ENCODE results near the gene IL37.

Gene IL37

DNA sequence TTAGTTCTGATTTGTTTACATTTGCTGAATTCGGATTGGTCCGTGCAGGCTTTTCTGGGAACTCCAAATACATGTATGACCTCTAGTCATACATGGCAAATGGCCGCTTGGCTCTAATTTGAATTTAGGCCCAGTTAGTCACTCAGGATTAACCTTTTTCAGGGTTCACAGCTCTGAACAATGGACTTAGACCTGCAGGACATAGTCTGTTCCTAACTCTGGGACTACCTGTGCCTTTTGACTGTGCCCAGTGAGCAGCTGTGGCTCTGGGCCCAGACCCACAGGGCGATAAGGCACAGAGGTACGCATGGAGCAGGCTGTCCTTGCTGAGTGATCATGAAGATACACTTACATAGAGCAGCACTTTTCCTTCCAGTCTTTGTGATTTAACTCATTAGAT is 28.5 kb downstream of the IL37 start:
- DNase-seq (ENCODE audit: low spot score) = no peak
- TF ChIP-seq, protein P1, sequence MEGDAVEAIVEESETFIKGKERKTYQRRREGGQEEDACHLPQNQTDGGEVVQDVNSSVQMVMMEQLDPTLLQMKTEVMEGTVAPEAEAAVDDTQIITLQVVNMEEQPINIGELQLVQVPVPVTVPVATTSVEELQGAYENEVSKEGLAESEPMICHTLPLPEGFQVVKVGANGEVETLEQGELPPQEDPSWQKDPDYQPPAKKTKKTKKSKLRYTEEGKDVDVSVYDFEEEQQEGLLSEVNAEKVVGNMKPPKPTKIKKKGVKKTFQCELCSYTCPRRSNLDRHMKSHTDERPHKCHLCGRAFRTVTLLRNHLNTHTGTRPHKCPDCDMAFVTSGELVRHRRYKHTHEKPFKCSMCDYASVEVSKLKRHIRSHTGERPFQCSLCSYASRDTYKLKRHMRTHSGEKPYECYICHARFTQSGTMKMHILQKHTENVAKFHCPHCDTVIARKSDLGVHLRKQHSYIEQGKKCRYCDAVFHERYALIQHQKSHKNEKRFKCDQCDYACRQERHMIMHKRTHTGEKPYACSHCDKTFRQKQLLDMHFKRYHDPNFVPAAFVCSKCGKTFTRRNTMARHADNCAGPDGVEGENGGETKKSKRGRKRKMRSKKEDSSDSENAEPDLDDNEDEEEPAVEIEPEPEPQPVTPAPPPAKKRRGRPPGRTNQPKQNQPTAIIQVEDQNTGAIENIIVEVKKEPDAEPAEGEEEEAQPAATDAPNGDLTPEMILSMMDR (IDR thresholded peaks at IDR 0.05; ENCODE audit: extremely low read depth, missing control alignments) = no peak

DNA sequence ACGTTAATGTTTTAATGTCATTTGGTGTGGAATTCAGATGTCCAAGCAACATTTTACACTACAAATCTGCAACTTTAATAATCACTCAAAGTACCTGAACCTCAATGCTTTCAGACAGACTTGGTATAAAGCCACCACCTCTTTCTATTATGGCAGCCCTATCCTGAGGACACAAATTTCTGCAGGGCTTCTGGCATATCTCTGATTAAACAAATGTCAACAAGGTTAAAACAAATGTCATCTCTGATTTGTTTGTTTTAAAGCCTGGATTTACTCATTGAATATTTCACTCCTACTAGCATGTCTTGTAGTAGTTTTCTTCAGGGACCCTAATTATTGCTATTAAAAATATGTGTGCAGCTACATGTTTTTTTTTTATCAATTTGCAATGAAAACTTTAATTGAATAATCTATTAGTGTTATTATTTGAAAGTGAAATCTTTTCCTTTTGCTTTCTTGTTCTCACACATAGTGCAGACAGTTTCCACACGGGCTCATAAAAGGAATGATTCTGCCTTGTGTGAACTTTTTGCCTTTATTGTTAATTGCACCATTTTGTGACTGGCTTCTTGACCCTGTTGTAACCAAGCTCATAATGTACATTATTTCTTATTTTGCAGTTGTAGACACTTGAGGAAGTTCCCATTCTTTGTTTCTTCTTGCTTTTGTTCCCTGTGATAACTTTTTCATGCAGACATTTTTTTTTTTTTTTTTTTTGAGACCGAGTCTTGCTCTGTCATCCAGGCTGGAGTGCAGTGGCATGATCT is 30.1 kb downstream of the IL37 start:
- TF ChIP-seq, protein P1 (IDR thresholded peaks at IDR 0.05; ENCODE audit: extremely low read depth, missing control alignments) = no peak
- DNase-seq (ENCODE audit: low spot score) = no peak

DNA sequence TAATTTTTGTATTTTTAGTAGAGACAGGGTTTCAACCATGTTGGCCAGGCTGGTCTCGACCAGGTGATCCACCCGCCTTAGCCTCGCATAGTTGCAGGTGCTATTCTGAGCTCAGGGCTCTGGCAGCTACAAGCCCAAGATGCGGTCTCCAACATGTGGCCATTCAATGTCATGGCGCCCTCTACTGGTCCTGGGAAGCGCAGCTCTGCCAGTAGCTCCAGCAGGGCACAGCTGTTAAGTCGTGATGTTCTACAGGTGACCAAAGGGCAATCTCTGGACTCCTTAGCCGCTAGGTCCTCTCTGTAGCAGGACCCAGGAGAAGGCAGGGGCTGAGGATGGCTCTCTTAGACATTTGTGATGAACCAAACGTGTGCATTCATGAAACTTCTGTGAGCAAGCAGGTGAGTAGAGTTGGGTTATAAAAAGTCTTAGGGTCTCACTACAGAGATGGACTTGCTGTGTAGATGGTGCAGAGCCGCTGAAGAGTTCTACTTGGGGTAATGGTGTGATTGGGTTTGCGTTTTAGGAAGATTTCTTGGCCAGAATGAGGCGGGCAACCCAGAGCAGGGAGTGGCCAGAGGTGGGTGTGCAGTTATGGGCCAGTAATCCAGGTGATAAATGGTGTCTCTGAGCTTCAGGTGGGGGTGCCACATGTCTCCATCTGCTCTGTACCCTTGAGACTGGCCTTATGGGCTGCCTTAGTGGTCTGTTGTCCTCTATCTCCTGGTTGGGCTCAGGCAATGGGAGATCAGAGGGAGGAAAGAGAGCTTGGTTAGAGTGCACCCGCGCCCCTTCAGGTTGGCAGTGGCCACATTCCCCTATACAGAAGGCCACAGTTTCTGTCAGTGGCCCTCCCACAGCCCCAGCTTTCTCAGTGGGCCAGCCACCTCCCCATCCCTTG is 31.0 kb downstream of the IL37 start:
- peak; percentile 75 for DNase-seq (ENCODE audit: low spot score)
- TF ChIP-seq, protein P1 (IDR thresholded peaks at IDR 0.05; ENCODE audit: extremely low read depth, missing control alignments) = peak; percentile 94

DNA sequence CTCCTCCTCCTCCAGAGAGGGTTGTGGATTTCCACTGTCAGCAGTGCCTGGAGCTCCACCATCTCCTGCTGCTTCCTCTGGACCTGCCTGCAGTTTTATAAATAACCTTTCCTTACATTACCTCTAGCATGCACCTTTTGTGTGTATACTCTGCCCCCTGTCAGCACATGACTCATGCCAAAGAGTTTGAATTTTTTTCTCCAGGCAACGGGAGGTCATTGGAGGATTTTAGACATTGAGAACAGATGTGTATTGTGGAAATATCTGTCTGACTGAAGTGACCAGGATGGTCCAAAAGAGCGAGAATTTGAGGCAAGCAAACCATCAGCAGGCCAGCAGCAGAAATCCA is 31.7 kb downstream of the IL37 start:
- TF ChIP-seq, protein P1 (IDR thresholded peaks at IDR 0.05; ENCODE audit: extremely low read depth, missing control alignments) = no peak
- no peak for DNase-seq (ENCODE audit: low spot score)

DNA sequence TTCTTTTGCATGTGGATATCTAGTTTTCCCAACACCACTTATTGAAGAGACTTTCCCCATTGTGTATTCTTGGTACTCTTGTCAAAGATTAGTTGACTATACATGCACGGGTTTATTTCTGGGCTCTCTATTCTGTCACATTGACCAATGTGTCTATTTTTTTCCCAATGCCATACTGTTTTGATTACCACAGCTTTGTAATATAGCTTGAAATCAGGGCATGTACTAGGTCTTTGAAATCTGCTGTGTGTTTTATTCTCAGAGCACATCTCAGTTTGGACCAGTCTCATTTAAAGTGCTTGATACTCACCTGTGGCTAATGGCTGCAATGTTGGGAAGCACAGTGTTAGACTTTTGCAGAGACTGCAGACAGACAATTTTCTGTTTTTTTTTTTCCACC is 34.0 kb downstream of the IL37 start:
- no peak for DNase-seq (ENCODE audit: low spot score)
- TF ChIP-seq, protein P1 (IDR thresholded peaks at IDR 0.05; ENCODE audit: extremely low read depth, missing control alignments) = no peak

DNA sequence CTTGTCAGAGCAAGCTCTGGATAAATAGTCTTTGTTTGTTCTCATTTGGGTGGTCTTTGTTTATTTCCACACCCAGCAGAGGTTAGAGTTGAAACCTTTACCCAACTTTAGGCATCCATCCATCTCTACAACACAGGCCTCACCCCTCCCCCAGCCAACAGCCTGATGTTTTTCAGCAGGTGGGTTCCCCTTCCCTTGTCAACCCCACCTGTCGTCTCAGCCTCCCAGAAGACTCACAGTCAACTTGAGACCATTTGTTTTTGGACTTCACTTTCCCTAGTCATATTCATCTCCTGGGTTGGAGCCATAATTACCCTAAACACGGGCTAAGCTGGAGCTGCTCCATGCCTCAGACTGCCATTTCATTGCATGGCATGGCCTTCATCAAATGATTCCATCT is 35.1 kb downstream of the IL37 start:
- DNase-seq (ENCODE audit: low spot score) = no peak
- TF ChIP-seq, protein P1 (IDR thresholded peaks at IDR 0.05; ENCODE audit: extremely low read depth, missing control alignments) = no peak

DNA sequence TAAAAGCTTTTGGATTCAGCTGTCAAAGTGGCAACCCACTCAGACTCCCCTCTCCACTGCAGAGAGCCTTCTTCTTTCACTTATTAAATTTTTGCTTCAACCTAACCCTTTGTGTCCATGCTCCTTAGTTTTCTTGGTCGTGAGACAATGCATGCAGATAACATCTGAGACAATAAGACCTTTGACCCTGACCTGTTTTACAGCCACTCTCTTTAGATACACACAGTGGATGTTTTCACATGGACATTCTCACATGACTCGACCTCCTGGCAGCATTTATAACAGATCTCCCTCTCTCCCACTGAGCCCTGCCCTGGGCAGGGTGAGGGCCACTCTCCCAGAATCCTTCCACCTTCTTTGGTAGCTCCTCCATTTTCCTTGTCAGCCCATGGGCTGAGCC is 36.4 kb downstream of the IL37 start:
- DNase-seq (ENCODE audit: low spot score) = no peak
- TF ChIP-seq, protein P1 (IDR thresholded peaks at IDR 0.05; ENCODE audit: extremely low read depth, missing control alignments) = no peak

Data from GM20000 (cell line).